Activated naive CD4-positive, alpha-beta T cell treated with anti-CD3 and anti-CD28 coated beads, Interleukin-2, amount 10 ng/mL, durations not matched to agents 5 hours and 36 hours (primary cell): ENCODE results near the gene CCDC14. TPM values are rescaled to one million over a fixed set of nuclear protein-coding genes. Genes with fewer than 3 reads are reported as not detected.

ENCODE experiments used
- total RNA-seq, 2 experiments: library from RNA; stranded (reverse); gene quantifications; one replicate each; pipeline ENCODE4 v1.2.3, GENCODE V29; 2021

Gene CCDC14, protein sequence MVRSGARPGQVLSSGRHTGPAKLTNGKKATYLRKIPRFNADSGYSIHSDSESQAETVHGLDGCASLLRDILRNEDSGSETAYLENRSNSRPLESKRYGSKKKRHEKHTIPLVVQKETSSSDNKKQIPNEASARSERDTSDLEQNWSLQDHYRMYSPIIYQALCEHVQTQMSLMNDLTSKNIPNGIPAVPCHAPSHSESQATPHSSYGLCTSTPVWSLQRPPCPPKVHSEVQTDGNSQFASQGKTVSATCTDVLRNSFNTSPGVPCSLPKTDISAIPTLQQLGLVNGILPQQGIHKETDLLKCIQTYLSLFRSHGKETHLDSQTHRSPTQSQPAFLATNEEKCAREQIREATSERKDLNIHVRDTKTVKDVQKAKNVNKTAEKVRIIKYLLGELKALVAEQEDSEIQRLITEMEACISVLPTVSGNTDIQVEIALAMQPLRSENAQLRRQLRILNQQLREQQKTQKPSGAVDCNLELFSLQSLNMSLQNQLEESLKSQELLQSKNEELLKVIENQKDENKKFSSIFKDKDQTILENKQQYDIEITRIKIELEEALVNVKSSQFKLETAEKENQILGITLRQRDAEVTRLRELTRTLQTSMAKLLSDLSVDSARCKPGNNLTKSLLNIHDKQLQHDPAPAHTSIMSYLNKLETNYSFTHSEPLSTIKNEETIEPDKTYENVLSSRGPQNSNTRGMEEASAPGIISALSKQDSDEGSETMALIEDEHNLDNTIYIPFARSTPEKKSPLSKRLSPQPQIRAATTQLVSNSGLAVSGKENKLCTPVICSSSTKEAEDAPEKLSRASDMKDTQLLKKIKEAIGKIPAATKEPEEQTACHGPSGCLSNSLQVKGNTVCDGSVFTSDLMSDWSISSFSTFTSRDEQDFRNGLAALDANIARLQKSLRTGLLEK
- total RNA-seq = 10 to 100 TPM; 38.8 to 44.7 TPM

DNA sequence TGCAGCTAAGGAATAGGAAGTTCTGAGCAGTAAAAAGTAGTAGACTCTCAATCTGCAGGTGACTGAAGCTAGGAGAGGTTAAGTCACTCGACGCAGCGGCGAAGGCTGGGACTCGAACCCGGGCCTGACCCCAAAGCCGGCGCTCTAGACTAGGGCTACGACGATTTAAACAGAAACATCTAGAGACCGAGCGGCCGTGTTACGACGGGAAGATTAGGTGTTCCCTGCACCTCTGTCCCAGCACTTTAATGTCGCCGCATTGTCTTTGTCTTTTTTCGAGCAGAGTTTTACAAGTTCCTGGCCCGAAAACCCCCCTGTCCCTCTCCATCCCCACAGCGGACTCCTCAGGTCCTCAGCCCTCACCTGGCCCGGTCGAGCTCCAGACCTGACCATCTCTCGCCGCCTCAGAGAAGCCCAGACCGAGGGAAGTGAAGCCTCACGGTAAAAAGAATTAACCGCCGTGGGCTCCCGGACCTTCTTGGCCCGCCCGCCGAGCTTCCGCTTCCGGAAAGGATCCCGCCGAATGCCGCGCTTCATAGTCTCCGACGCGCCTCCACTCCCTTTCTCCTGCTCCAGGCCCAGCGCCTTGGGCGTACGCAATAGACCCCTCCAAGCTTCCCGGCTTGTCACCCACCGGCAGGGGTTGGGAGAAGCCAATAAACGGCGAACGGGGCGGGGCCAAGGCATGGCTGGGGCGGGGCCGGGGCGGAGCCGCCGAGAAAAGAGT lies at the start of gene CCDC14:
TSS of gene CCDC14 (minus strand) at position 449 of the 727 bp plus-strand sequence. CDS start at position 393, 56 bp downstream.

DNA sequence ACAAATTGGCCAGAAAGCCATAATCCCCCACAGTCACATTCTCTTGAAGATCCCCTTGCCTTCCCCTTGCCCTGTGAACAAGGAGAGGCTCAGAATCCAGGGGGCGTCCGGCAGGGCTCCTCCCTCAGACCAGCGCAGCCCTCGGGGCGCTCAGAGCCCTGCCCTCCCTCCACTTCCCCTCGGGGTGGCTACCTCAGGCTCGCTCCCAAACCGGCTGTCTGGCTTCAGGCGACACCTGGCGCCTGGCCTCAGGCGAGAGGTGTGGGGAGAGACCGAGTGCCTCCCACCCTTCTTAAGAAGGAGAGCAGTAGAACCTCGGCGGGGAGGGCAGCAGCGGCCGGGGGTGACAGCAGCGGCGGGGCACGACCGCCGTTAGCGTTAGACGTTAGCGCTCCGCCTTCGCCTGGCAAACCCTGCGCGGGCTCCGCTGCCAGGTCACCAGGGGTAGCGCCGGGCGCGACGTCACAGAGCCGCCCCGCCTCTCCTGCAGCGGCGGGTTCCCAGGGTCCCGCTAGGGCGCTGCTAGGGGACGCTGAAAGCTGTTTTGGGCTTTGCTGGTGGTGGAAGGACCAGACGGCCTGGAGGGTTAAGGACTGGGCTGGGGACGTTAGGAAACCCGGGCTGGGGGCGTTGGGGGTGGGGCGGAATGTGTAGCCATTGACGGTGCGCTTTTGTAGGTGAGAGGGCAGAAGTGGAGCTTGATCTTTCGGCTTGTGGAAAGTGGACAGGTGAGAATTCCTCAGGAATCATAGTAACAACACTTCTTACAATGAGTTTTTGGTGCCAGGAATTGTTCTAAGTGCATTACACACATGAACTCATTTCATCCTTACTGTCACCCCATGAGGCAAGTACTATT lies 30.9 kb upstream of the CCDC14 start, which contains the start of gene ROPN1:
TSS of gene ROPN1 (minus strand) at position 395 of the 859 bp plus-strand sequence. CDS start 11,643 bp downstream, outside the sequence.

DNA sequence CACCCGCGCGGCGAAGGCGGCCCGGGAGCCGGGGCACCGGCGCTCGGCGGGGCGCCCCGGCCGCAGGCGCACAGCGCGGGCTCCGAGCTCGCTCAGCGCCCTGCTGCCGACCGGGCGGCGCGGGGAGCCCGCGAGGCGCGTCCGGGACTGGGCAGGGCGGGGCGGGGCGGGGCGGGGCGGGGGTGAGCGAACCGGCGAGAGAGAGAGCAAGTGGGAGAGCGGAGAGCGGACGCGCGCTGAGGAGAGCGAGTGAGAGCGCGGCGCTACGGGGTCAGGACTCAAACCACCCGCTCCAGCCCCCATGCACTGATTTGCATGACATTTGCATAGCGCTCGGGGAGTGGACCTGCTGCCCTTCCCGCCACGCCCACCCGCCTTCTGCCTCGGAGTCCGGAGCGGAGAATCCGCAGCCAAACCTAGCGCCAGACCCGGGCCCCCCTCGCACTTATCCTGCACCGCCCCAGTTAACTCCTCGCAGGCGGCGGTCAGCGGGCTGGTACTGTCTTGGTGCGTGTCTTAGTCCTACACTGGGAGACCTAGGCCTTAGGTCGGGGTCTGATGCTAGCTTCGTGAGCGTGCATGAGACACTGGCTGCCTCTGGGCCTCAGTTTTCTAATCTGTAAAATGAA lies 76.7 kb downstream of the CCDC14 start, which contains the start of gene MYLK:
TSS of gene MYLK (minus strand) at position 130 of the 629 bp plus-strand sequence. CDS start 90,491 bp downstream, outside the sequence.

Other genes with a start within 250 kb of the CCDC14 start
- gene MYLK, start 76.9 kb downstream of the CCDC14 start, total RNA-seq = not detected
- not detected for gene ROPN1, start 30.9 kb upstream of the CCDC14 start, total RNA-seq
- gene KALRN, start 72.1 kb upstream of the CCDC14 start, total RNA-seq = 1 to 10 TPM; 2.3 to 3.5 TPM